SK-N-SH (cell line): ENCODE measurements around the gene TNFRSF1A. TPM values are rescaled to one million over a fixed set of nuclear protein-coding genes. Genes with fewer than 3 reads are reported as not detected.

Experiments
- CTCF ChIA-PET: fragments of 300-600, 350-600 bp; formaldehyde crosslinking; extraction: SDS; loops from one replicate; lab custom pipeline; 2021; lab: Yijun Ruan, JAX
- POLR2A ChIA-PET: fragments of 350-600 bp; sonication (Branson Sonifier 250); formaldehyde crosslinking; extraction: SDS; loops from one replicate; lab custom pipeline; 2020; ENCODE audit warnings: antibody characterized with exemption, inconsistent platforms; lab: Yijun Ruan, JAX
- DNase-seq: peaks from one replicate; pipeline ENCODE4 v3.0.0; 2012
- H2AFZ ChIP-seq: fragments of 200-600 bp; sonication (generic); 2 replicates; pipeline ENCODE4 v1.8.1; 2016; ENCODE audit warnings: antibody characterized with exemption, mild to moderate bottlenecking, low read depth
- H3F3A ChIP-seq: fragments of 200-600 bp; sonication (generic); replicated peaks from 2 replicates; pipeline ENCODE3; 2016; ENCODE audit warnings: antibody characterized with exemption, mild to moderate bottlenecking; ENCODE audit not compliant: insufficient read depth
- H3K27ac ChIP-seq, 2 experiments: fragments of 200-500 bp in 1 of 2; fragments of 200-600 bp in 1 of 2; sonication (Bioruptor generic) in 1 of 2; sonication (generic), shearing (Covaris generic) in 1 of 2; 2 replicates each; pipeline versions ENCODE4 v1.5.1 to v1.6.1; 2014 to 2016; ENCODE audit warnings: low read depth in 2 of 2, inconsistent platforms in 1 of 2, low read length in 1 of 2, mild to moderate bottlenecking in 1 of 2, mixed read lengths in 1 of 2
- H3K27me3 ChIP-seq: fragments of 200-600 bp; sonication (generic), shearing (Covaris generic); 2 replicates; pipeline ENCODE4 v1.6.1; 2016; ENCODE audit warnings: mixed run types; ENCODE audit not compliant: insufficient read depth
- H3K36me3 ChIP-seq, 2 experiments: fragments of 200-500 bp in 1 of 2; fragments of 200-600 bp in 1 of 2; sonication (Bioruptor generic) in 1 of 2; sonication (generic) in 1 of 2; replicated peaks in 1 of 2; 2 replicates each; pipeline versions ENCODE3 to v1.5.1; 2014 to 2016; ENCODE audit warnings: low read length in 1 of 2, mild to moderate bottlenecking in 1 of 2; ENCODE audit not compliant: insufficient read depth in 2 of 2, control insufficient read depth in 1 of 2
- H3K4me1 ChIP-seq, 2 experiments: fragments of 200-500 bp in 1 of 2; fragments of 200-600 bp in 1 of 2; sonication (Bioruptor generic) in 1 of 2; sonication (generic), shearing (Covaris generic) in 1 of 2; 2 replicates each; pipeline versions ENCODE4 v1.5.1 to v1.6.1; 2014 to 2016; ENCODE audit warnings: low read depth in 1 of 2, low read length in 1 of 2, mixed run types in 1 of 2; ENCODE audit not compliant: insufficient read depth in 2 of 2, control insufficient read depth in 1 of 2
- H3K4me2 ChIP-seq: fragments of 200-600 bp; sonication (generic), shearing (Covaris generic); 2 replicates; pipeline ENCODE4 v1.6.1; 2017; ENCODE audit warnings: mixed run types
- H3K4me3 ChIP-seq, 2 experiments: fragments of 200-500 bp in 1 of 2; fragments of 200-600 bp in 1 of 2; sonication (Bioruptor generic) in 1 of 2; sonication (generic), shearing (Covaris generic) in 1 of 2; 2 replicates each; pipeline versions ENCODE4 v1.5.1 to v1.8.1; 2014 to 2016; ENCODE audit warnings: low read depth in 2 of 2, inconsistent platforms in 1 of 2, low read length in 1 of 2, mild to moderate bottlenecking in 1 of 2, mixed read lengths in 1 of 2, moderate library complexity in 1 of 2
- H3K79me2 ChIP-seq: fragments of 200-600 bp; sonication (generic); 2 replicates; pipeline ENCODE4 v1.8.1; 2017; ENCODE audit warnings: mild to moderate bottlenecking; ENCODE audit not compliant: insufficient read depth
- H3K9ac ChIP-seq: fragments of 200-600 bp; sonication (generic); 2 replicates; pipeline ENCODE4 v1.6.1; 2017; ENCODE audit warnings: mixed run types
- H3K9me2 ChIP-seq: fragments of 200-600 bp; sonication (generic); 2 replicates; pipeline ENCODE4 v1.6.1; 2017; ENCODE audit warnings: mixed run types
- H3K9me3 ChIP-seq: fragments of 200-600 bp; sonication (generic); 2 replicates; pipeline ENCODE4 v1.6.1; 2017; ENCODE audit warnings: mixed run types, mild to moderate bottlenecking, moderate library complexity
- H4K20me1 ChIP-seq: fragments of 200-600 bp; sonication (generic); 2 replicates; pipeline ENCODE4 v1.6.1; 2017; ENCODE audit warnings: mild to moderate bottlenecking, mixed run types; ENCODE audit not compliant: insufficient read depth
- ELF1 ChIP-seq: IDR thresholded peaks from 2 replicates; pipeline ENCODE4 v1.4.0; 2012
- EP300 ChIP-seq, 2 experiments: IDR thresholded peaks; 2 replicates each; pipeline versions ENCODE4 v1.4.0 to v1.6.1; 2012; ENCODE audit warnings: borderline replicate concordance in 1 of 2, low read depth in 1 of 2, low read length in 1 of 2
- EZH2phosphoT487 ChIP-seq: fragments of 200-600 bp; sonication (generic); IDR thresholded peaks from 2 replicates; pipeline ENCODE4 v1.6.1; 2017; ENCODE audit warnings: low read depth, mixed run types, mild to moderate bottlenecking, antibody characterized with exemption, moderate library complexity, borderline replicate concordance
- GABPA ChIP-seq: IDR thresholded peaks from 2 replicates; pipeline ENCODE4 v1.4.0; 2012; ENCODE audit warnings: low read depth, mild to moderate bottlenecking
- GATA2 ChIP-seq: sonication (generic); formaldehyde crosslinking; IDR thresholded peaks from 2 replicates; pipeline ENCODE4 v1.5.0; 2020; ENCODE audit warnings: mild to moderate bottlenecking, missing genetic modification reagents
- JUND ChIP-seq: IDR thresholded peaks from 2 replicates; pipeline ENCODE4 v1.4.0; 2012
- MAX ChIP-seq: IDR thresholded peaks from 2 replicates; pipeline ENCODE4 v1.4.0; 2012; ENCODE audit warnings: low read depth
- MEF2A ChIP-seq: IDR thresholded peaks from 2 replicates; pipeline ENCODE4 v1.4.0; 2012; ENCODE audit warnings: low read depth, borderline replicate concordance
- NFIC ChIP-seq: IDR thresholded peaks from 2 replicates; pipeline ENCODE4 v1.4.0; 2012; ENCODE audit warnings: borderline replicate concordance
- POLR2AphosphoS5 ChIP-seq: IDR thresholded peaks from 2 replicates; pipeline ENCODE4 v1.6.1; 2012; ENCODE audit warnings: low read depth, low read length
- RXRA ChIP-seq: IDR thresholded peaks from 2 replicates; pipeline ENCODE4 v1.4.0; 2012; ENCODE audit warnings: low read depth, mild to moderate bottlenecking, borderline replicate concordance
- SMC3 ChIP-seq: IDR thresholded peaks from 2 replicates; pipeline ENCODE4 v1.6.1; 2012; ENCODE audit warnings: low read depth, low read length, improper control_type of control experiment
- TAF1 ChIP-seq: IDR thresholded peaks from 2 replicates; pipeline ENCODE4 v1.6.1; 2012; ENCODE audit warnings: low read depth, mild to moderate bottlenecking, low read length, moderate library complexity, borderline replicate concordance
- TEAD4 ChIP-seq: IDR thresholded peaks from 2 replicates; pipeline ENCODE4 v1.4.0; 2012; ENCODE audit warnings: mild to moderate bottlenecking, borderline replicate concordance; ENCODE audit not compliant: insufficient read depth
- USF2 ChIP-seq: fragments of 150-350 bp; IDR thresholded peaks from 2 replicates; pipeline ENCODE4 v1.6.1; 2017; ENCODE audit warnings: antibody characterized with exemption, low read length, low read depth, borderline replicate concordance
- WGBS: methylation state at CpG from one replicate; pipeline ENCODE4 v1.1.6; 2017; ENCODE audit warnings: low lambda C conversion rate; 5-methylcytosine and 5-hydroxymethylcytosine counted together
- polyA plus RNA-seq, 3 experiments: library from polyadenylated mRNA; depleted of rRNA; stranded (reverse); fragments of >200 nt; gene quantifications; 2 replicates each; pipeline ENCODE4 v1.2.3, GENCODE V29; 2012
- TF ChIP-seq, protein P1 (sequence below): IDR thresholded peaks from 2 replicates; pipeline ENCODE4 v1.6.1; 2012; ENCODE audit warnings: mild to moderate bottlenecking, low read depth, low read length, moderate library complexity

The TNFRSF1A gene
- polyA plus RNA-seq, 1 of the 3 experiments (the other 2 are of a cell fraction) = 92.9 TPM

DNA sequence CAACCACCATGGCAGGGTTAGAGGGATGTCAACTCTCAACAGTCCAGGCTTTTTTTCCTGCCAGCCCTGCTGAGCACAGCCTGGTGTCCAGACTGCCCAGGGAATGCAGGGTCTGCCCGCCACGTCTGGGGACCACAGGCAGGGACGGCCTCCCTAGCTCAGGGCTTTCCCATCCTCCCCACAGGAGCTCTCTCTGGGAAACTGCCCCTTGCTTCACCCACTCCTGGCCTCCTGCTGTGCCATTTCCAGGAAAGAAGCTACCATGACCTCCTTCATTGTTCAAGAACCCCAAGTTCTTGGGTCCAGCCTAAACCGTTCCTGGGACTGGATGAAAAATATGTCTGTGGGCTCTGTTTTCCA, 28.7 kb upstream of the TNFRSF1A start (continued):
- TF ChIP-seq MEF2A (no peak), TAF1 (no peak)

DNA sequence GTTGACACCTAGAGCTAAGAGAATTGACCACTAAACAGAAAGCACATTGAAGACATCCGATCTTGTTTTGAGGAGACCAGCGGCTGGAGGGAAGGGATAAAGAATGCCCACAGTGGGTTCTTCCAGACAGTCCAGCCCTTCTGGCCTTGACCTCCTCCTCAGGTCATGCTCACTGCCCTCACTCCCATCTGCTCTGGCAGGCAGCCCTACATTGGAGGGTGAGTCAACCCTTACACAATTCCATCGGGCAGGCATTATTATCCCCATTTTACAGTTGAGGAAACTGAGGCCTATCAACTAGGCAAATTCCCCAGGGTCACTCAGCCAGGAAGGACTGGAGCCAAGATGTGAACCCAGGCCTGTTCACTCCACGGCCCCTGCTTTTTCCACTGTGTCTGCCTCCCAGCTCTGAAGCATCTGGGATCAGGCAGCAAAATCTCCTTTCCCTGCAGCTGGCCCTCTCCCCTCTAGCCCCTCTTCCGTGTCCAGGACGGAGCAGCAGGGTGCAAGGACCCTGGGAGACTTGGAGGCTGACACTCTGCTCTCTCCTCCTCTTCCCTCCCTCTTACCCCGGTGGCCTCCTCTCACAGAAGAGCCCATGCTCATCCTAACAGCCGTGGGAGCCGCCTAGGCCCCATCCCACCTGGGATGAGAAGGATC, 28.2 kb upstream of the TNFRSF1A start:
- WGBS = 80% methylated on average over 7 of the region's 9 CpGs
- TF ChIP-seq SMC3 (no peak), ELF1 (no peak), USF2 (no peak), EP300 (IDR thresholded peaks at IDR 0.05; ENCODE audit: borderline replicate concordance in 1 of 2, low read depth in 1 of 2, low read length in 1 of 2) (no peak), EZH2phosphoT487 (no peak), NFIC (no peak), GATA2 (CRISPR knock-in tag) (no peak), MAX (no peak), TEAD4 (no peak), RXRA (no peak), POLR2AphosphoS5 (no peak), JUND (no peak), GABPA (no peak)
- TF ChIP-seq, protein P1, sequence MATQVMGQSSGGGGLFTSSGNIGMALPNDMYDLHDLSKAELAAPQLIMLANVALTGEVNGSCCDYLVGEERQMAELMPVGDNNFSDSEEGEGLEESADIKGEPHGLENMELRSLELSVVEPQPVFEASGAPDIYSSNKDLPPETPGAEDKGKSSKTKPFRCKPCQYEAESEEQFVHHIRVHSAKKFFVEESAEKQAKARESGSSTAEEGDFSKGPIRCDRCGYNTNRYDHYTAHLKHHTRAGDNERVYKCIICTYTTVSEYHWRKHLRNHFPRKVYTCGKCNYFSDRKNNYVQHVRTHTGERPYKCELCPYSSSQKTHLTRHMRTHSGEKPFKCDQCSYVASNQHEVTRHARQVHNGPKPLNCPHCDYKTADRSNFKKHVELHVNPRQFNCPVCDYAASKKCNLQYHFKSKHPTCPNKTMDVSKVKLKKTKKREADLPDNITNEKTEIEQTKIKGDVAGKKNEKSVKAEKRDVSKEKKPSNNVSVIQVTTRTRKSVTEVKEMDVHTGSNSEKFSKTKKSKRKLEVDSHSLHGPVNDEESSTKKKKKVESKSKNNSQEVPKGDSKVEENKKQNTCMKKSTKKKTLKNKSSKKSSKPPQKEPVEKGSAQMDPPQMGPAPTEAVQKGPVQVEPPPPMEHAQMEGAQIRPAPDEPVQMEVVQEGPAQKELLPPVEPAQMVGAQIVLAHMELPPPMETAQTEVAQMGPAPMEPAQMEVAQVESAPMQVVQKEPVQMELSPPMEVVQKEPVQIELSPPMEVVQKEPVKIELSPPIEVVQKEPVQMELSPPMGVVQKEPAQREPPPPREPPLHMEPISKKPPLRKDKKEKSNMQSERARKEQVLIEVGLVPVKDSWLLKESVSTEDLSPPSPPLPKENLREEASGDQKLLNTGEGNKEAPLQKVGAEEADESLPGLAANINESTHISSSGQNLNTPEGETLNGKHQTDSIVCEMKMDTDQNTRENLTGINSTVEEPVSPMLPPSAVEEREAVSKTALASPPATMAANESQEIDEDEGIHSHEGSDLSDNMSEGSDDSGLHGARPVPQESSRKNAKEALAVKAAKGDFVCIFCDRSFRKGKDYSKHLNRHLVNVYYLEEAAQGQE = no peak
- Histone ChIP-seq H3K27me3 (no peaks in the 10 kb centered on the region), H3K27ac (peak overlapping the region in 1 of 2 experiments; percentile 74; a peak in 2 of 4 replicates), H3K4me2 (0 out of 2 replicates have a peak overlapping the region, but pooled peaks have one; percentile 54), H3K79me2 (no peaks in the 10 kb centered on the region), H3K9ac (peak overlapping the region; percentile 47; the same call in 1 of the 2 replicates), H3K9me3 (no peaks in the 10 kb centered on the region), H4K20me1 (no peaks in the 10 kb centered on the region), H3K4me1 (peaks cover 3 to 26% of the 10 kb centered on the region in 2 experiments; a peak in 3 of 4 replicates), H3F3A (peaks cover 21% of the 10 kb centered on the region), H3K4me3 (no peak overlapping the region), H3K36me3 (no peaks in the 10 kb centered on the region), H2AFZ (peak overlapping the region; percentile 38; the same call in 1 of the 2 replicates), H3K9me2 (no peaks in the 10 kb centered on the region)
- ChIA-PET CTCF (interaction anchor here (1.5 to 1.6 kb wide), 2 partner anchors 95 to 382 kb away, joined by 3 to 4 read pairs; no protein-coding TSS in a partner anchor), POLR2A (interaction anchor here (0.6 kb wide), 1 partner anchor 184 kb away, joined by 4 read pairs; no protein-coding TSS in a partner anchor)
- DNase-seq = no peak
